CD4-positive, alpha-beta T cell treated with Interleukin-4 for 4 hours (primary cell): ENCODE results near the gene ID4.

ENCODE experiments used
- DNase-seq: peaks from one replicate; pipeline ENCODE4 v3.0.0-alpha.2; 2020

Gene ID4

GRCh38 chr6:19836799-19837510 is at the start of gene ID4:
Gene ID4, plus strand, starts transcription at chr6:19837370. Its CDS starts 385 bp downstream, at chr6:19837755.
- DNase-seq = no peak

- DNase-seq = no peak
Observed at GRCh38 chr6:19788686-19789085, 48.5 kb upstream of the ID4 start.

GRCh38 chr6:19789100-19789803 is 47.9 kb upstream of the ID4 start:
- no peak for DNase-seq

GRCh38 chr6:19791267-19791666 is 45.9 kb upstream of the ID4 start:
- DNase-seq = no peak

DNA sequence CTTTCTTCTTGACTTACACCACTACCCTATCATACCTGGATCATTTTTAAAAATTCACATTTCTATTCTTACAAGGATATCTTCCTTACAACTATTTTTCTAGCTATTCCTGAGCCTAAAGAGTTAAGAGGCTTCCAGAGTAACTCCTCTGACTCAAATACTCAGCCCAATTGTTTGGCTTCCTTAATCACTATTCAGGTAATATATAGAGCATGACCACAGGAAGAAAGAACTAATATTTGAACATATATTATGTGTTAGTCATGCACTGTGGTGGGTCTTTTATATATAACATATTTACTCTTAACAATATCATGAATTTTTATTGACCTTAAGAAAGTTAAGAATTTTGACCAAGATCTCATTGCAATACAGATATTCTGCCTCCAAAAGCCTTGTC is 42.0 kb upstream of the ID4 start:
- DNase-seq = no peak

- DNase-seq = no peak
Observed at GRCh38 chr6:19796452-19796851, 40.7 kb upstream of the ID4 start.

DNA sequence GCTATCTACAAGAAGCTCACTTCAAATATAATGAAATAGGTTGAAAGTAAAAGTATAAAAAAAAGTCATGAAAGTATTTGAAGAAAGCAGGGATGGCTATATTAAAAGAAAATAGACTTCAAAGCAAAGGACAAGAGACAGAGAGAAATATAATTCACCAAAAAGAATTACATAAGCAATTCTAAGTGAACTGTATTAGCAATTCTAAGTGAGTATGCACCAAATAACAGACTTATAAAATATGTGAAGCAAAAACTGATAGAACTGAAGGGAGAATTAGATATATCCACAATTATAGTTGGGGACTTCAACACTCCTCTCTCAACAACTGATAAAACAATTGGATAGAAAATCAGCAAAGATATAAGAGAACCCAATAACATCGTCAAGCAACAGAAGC is 38.8 kb upstream of the ID4 start:
- no peak for DNase-seq

DNA sequence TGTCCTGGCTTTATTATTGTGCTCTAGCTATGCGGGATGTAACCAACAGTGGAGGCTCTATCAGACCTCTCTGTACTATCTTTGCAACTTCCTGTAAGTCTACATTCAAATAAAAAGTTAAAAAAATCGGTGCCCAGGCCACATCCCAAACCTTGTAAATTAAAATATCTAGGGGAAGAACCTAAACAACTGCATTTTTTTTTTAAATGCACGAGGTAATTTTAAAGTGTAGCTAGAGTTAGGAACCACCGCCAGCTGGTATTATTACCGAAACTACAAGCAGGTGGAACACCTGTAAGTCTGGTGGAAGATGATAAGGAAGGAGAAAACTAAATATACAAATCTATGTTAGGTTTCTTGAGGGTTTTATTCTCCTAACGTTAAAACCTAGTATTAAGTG is 34.5 kb upstream of the ID4 start:
- no peak for DNase-seq

- DNase-seq = no peak
Observed at GRCh38 chr6:19803331-19804204, 33.6 kb upstream of the ID4 start.

DNA sequence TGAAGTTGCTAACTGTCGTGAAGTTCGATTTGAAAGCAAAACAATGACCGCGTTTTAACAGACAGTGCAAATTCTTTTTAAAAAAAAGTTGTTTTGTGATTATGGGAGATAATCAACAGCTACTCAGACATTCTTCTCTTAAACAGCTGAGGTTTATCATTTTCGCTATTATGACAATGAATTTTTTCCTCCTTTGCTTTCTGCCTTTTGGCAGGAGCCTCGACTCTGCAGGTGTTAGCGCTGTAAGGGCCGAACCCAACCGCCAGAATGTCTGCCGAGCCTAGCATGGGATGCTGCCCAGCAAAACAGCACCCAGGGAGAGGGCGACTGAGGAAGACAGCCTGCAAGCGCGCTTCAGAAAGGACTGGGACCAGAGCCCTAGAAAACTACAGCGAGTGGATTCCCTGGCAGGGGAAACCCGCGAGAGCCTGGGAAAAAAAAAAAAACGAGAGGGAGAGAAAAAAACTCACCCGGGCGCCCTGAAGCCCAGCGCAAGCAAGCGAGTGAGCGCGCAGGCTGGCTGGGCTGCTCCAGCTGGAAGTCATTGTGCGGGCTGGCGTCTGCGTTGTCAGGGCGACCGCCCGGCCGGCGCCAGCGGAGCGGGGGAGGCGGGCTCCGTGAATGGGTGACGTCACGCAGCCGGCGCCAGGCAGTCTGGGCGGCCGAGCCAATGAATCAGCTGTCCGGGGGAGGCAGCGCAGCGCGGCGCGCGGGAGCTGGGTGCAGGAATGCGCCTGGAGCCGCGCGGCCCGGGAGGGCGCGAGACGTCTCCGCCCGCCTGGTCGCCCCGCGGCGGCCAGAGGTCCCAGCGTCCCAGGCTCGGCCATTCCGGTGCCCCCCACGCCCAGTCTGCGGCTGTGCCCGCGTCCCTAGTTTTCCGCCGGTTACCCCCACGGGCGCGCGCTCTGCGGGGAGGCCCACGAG is 32.7 kb upstream of the ID4 start:
- DNase-seq = no peak

DNA sequence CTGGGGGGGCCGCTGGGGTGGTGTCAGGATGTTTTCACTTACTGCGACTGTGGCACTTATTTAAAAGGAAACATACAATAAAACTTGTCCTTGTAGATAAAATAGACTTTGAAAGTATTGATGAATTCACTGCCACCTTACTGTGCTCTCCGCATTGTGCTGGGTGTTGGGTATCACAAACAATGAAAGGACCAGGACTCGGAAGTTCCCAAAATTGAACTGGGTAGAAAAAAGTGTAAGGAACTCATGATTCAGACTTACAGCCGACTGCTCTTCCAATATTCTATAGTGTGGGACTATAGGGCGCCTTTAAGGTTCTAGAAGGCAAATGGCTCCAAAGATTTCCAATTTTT is 32.1 kb upstream of the ID4 start:
- DNase-seq = no peak

- DNase-seq = no peak
Observed at GRCh38 chr6:19806971-19807396, 30.2 kb upstream of the ID4 start.

DNA sequence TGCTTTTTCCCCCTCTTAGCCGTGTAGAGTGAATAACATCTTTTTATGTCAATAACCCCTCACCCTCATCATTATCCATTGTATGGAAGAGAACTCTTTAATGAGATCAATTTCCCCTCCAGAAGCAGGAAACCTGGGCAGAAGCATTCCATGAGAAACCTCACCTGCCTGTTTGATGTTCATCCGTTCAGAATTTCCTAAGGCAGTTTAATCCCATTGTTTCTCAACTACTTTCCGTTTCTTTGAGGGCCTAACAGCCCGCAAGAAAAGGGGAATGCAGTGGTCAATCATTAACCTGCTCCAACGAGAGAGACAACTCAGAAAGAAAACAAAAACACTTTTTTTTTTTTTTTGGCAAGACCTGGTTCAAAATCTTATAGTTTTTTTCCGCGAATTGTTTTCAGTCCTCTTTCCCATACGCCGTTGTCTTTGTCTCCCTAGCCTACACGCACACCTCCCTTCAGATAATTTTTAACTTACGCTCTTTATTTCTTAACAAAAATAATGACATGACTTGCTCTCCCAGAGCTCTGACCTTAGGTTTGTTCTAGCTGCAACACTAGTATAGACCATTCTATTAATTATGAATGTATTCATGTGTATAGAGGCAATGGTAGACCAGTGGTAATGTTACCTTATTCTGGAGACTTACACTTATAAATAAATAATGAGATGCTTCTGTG is 25.6 kb upstream of the ID4 start:
- DNase-seq = no peak

- no peak for DNase-seq
Observed at GRCh38 chr6:19812512-19813119, 24.6 kb upstream of the ID4 start.

DNA sequence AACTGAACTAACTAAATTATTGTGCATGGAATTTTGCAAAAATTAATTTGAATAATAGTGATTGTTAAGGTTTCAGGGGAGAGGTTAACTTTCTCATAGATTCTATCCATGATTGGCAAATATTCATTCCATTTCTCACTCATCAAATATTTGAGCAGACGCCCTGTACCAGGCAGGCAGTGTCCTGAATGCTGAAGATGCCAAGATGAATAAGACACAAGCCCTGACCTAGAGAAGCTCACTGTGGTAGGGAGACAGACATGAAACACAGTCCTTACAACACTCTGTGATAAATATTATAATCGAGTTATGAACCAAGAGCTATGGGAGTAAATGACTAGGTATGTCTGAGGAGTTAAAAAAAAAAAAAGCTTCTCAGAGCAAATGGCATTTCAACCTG is 18.4 kb upstream of the ID4 start:
- no peak for DNase-seq

- DNase-seq = no peak
Observed at GRCh38 chr6:19824058-19824807, 12.9 kb upstream of the ID4 start.

GRCh38 chr6:19827247-19827646 is 9.9 kb upstream of the ID4 start:
- DNase-seq = no peak

- no peak for DNase-seq
Observed at GRCh38 chr6:19827903-19828302, 9.3 kb upstream of the ID4 start.

- DNase-seq = no peak
Observed at GRCh38 chr6:19830171-19830570, 7.0 kb upstream of the ID4 start.

DNA sequence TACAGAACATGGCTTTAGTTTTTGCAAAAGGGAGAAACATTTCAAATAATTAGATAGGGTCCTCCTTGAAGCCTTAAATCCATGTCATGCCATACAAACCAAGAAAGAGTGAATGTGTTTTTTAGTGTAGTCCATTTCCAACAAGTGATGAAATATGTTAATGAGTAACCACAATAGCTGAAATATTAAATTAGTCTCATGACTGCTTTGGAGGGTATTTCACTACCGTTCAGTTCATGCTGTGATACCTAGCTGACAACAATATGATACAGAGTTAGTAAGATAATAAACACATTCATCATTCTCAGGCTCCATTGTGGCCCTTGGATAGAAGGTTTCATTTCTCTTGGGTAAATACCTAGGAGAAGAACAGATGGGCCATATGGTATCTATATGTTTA is 5.8 kb upstream of the ID4 start:
- DNase-seq = no peak

DNA sequence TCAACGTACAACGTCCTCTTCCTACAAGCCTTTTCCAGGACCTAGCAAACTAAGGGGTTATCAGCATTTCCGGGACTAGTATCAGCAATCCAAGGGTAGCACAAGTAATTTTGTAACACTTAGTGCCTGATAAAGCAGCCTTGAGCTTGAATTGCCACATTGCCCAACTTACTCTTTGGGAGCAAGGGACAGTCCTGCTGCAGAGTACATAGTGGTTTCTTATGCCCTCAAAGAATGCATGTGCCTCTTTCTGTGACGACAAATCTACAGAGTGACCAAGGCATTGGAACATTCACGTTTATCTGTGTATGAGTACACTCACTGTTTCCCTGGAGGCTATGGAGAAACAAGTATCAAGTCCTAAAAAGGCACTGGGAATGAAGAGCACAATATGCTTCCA is 3.2 kb upstream of the ID4 start:
- no peak for DNase-seq
